Right lobe of liver (tissue), 6 donors: ENCODE data around the gene UGT1A1. TPM values are rescaled to one million over a fixed set of nuclear protein-coding genes. Genes with fewer than 3 reads are reported as not detected.
A peak's percentile ranks its signal among the peaks of the same experiment; 100 is the strongest.

ENCODE experiments used
- ATAC-seq, 4 donors: fragments of 200-7000 bp; cut with Tn5 transposase; one replicate each; pipeline ENCODE4 v1.9.1; 2020; ENCODE audit warnings: mild to moderate bottlenecking in 4 of 4, moderate library complexity in 4 of 4
- DNase-seq, 3 donors: peaks; one replicate each; pipeline ENCODE4 v3.0.0-alpha.2; 2020
- H3K27ac ChIP-seq, 3 donors: fragments of 200-600 bp; one replicate each; pipeline ENCODE4 v1.8.0; 2022
- H3K27me3 ChIP-seq, 2 donors: fragments of 200-600 bp; one replicate each; pipeline ENCODE4 v1.8.0; 2022
- H3K36me3 ChIP-seq, 4 donors: fragments of 200-600 bp; sonication (generic) in 1 of 4; one replicate each; pipeline versions ENCODE4 v1.5.1 to v1.8.0; 2017 to 2022; ENCODE audit warnings: control low read depth in 1 of 4
- H3K4me1 ChIP-seq, 4 donors: fragments of 200-600 bp; sonication (generic) in 1 of 4; one replicate each; pipeline versions ENCODE4 v1.5.1 to v1.8.0; 2017 to 2022; ENCODE audit warnings: control low read depth in 1 of 4
- H3K4me3 ChIP-seq, 3 donors: fragments of 200-600 bp; one replicate each; pipeline ENCODE4 v1.8.0; 2022
- H3K9me3 ChIP-seq, 4 donors: fragments of 200-600 bp; sonication (generic) in 1 of 4; one replicate each; pipeline versions ENCODE4 v1.5.1 to v1.8.0; 2017 to 2022; ENCODE audit warnings: control low read depth in 1 of 4
- POLR2A ChIP-seq: fragments of 450-650 bp; IDR thresholded peaks from one replicate; pipeline ENCODE4 v1.6.1; 2017; ENCODE audit warnings: antibody characterized with exemption, mild to moderate bottlenecking
- WGBS: methylation state at CpG from one replicate; pipeline ENCODE4 v1.1.6; 2018; ENCODE audit warnings: low coverage, low lambda C conversion rate; ENCODE audit not compliant: insufficient coverage; ENCODE audit errors: missing lambda C conversion rate; 5-methylcytosine and 5-hydroxymethylcytosine counted together
- intact Hi-C, 2 donors: fragments of 100-400 bp; cut with DNase I; formaldehyde crosslinking; loops; one replicate each; pipeline versions ENCODE4 v1.11.2 to v1.14.1; 2022
- total RNA-seq, 6 experiments: library from RNA; depleted of rRNA in 2 of 6; stranded (reverse); fragments of >200 nt in 2 of 6; fragmentation: NEBNext Ultra II Directional in 3 of 6; extraction: Animal tissue kit (Norgen Biotek cat#: 25700) in 3 of 6; gene quantifications; one replicate each; pipeline versions ENCODE4 v1.1.0 to v1.2.4, GENCODE V29; 2016 to 2023
- TF ChIP-seq, protein P1 (sequence below), 4 donors: fragments of 200-600 bp in 3 of 4; fragments of 450-650 bp in 1 of 4; IDR thresholded peaks; one replicate each; pipeline versions ENCODE4 v1.5.1 to v1.8.0; 2016 to 2022; ENCODE audit warnings: antibody characterized with exemption in 4 of 4, mild to moderate bottlenecking in 2 of 4
- donor health status: DM: no; HTN: yes; CAD: no.
- donor health status: DM: no; HTN: no; CAD: no.
- donor health status: DM: no; HTN: no; CAD: no.
- donor health status: DM: no; HTN: yes; CAD: no.
- donor health status: DM: no; HTN: yes; CAD: no.

The UGT1A1 gene
- total RNA-seq, 6 experiments from 2014 or later: 97.5 to 1,279 (median 171) TPM

DNA sequence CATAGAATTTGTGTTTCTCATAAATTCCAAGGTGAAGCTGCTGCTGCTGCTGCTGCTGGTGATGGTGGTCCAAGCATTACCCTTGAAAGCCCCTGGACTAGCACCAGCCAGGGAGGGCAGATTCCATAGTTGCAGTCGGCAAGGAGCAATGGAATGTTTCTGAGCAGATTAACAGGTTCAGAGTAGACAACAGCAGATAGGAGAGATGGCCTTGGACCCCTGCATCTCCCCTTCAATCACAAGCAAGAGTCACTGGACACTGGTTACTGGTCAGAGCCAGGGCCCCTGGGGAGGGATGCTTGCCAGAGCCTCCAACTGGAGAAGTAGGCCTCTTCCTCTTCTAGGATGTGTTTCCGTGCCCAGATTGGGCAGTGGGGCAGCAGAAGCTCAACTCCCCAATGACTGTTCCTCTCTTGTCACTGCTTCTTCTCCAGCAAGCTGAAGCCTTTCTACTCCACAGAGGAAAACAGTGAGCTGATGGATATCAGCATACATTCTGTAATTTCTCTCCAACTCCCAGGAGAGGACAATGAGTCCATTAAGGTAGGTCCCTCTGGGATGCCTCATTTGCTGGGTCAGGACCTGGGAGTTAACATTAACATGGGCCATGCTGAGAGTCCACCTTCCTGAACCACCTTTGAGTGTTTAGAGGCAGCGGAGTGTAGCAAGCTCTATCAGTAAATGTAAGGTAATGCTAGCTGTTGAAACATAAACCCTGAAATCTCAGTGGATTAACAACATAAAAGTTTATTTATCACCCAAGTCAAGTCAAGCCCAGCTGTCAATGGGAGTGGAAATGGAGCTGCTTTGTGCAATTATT is 53.4 kb downstream of the UGT1A1 start:
- no peaks in the 10 kb centered on the region for H3K36me3 ChIP-seq
- no peak overlapping the region for H3K27ac ChIP-seq
- DNase-seq: no peak
- H3K4me1 ChIP-seq: peaks cover 0 to 7% (median 0%) of the 10 kb centered on the region in 4 donors
- no peak for ATAC-seq
- H3K4me3 ChIP-seq: no peak overlapping the region
- no peak for TF ChIP-seq POLR2A
- TF ChIP-seq, protein P1, sequence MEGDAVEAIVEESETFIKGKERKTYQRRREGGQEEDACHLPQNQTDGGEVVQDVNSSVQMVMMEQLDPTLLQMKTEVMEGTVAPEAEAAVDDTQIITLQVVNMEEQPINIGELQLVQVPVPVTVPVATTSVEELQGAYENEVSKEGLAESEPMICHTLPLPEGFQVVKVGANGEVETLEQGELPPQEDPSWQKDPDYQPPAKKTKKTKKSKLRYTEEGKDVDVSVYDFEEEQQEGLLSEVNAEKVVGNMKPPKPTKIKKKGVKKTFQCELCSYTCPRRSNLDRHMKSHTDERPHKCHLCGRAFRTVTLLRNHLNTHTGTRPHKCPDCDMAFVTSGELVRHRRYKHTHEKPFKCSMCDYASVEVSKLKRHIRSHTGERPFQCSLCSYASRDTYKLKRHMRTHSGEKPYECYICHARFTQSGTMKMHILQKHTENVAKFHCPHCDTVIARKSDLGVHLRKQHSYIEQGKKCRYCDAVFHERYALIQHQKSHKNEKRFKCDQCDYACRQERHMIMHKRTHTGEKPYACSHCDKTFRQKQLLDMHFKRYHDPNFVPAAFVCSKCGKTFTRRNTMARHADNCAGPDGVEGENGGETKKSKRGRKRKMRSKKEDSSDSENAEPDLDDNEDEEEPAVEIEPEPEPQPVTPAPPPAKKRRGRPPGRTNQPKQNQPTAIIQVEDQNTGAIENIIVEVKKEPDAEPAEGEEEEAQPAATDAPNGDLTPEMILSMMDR (IDR thresholded peaks at IDR 0.05): no peak
- intact Hi-C loops: no loop called here
- no peaks in the 10 kb centered on the region for H3K27me3 ChIP-seq
- whole genome bisulfite sequencing: 100% methylated on average over 1 of the region's 3 CpGs
- no peaks in the 10 kb centered on the region for H3K9me3 ChIP-seq

DNA sequence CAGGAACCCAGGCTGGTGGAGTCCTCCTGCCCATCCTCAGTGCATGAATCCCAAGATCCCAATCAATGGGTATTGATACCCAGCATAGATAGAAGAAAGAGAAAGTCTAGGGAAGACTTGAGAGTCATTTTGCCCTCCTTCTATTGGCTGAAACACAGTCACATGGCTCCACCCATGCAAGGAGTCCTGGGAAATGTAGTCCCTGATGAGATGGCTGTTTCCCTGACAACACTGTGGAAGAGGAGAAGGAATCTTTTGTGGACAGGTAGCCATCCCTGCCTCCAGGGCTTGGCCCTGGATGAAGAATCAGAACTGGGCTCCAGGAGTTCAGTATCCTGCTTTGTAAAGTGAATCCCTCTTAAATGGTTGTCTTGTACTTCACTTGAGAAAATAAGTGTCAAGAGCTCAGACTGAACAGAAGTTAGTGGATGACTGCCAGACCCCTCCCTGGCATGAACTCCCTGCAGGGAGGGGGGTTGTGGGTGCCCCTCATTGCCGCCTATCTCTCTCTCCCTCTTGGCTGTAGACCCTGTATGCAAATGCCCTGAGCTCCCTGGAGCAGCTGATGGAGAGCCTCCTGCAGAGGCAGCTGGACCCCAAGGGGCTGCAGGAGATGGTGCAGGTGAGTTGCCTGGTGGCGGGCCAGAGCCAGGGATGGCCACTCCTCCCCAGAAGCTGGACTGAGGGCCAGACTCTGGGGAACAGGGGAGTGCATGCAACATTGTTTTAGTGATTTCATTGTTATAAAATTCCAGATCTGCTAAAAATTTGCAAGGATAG is 54.2 kb downstream of the UGT1A1 start:
- ATAC-seq: no peak
- DNase-seq: peak in 1 of 3 donors; percentile 20
- 85% methylated on average over 2 of the region's 2 CpGs for WGBS

GRCh38 chr2:233815861-233816260 is 55.8 kb downstream of the UGT1A1 start:
- Histone ChIP-seq H3K27ac (no peak overlapping the region), H3K4me3 (no peak overlapping the region), H3K9me3 (no peaks in the 10 kb centered on the region), H3K4me1 (peaks cover 0 to 13% (median 0%) of the 10 kb centered on the region in 4 donors), H3K27me3 (no peaks in the 10 kb centered on the region), H3K36me3 (no peaks in the 10 kb centered on the region)
- 88% methylated on average over 6 of the region's 6 CpGs for WGBS
- intact Hi-C loops: no loop called here
- no peak for TF ChIP-seq POLR2A
- TF ChIP-seq, protein P1 (IDR thresholded peaks at IDR 0.05): no peak
- no peak for ATAC-seq
- no peak for DNase-seq

More for the DNA sequence above, 54.2 kb downstream of the UGT1A1 start:
- Histone ChIP-seq H3K4me3 (no peak overlapping the region), H3K27me3 (no peaks in the 10 kb centered on the region), H3K36me3 (no peaks in the 10 kb centered on the region), H3K27ac (no peak overlapping the region), H3K9me3 (no peaks in the 10 kb centered on the region), H3K4me1 (peaks cover 0 to 13% (median 0%) of the 10 kb centered on the region in 4 donors)
- intact Hi-C loops: no loop called here
- TF ChIP-seq, protein P1 (IDR thresholded peaks at IDR 0.05): no peak
- TF ChIP-seq POLR2A: no peak

DNA sequence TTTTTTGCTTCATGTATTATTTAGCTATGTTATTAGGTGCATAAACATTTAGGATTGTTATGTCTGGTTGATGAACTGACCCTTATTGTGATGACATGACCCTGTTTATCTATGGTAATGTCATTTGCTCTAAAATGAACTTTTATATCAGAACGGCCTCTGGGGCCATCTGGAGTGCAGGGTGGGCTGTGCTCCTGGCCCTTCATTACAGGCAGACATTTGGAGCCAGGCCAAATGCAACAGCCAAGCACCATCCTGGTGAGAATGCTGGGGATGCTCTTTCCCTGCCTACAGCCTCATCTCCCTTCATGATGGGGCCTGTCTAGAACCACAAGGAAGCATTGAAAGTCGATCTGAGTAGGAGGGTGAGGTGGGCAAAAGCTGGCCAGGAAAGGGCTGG is 56.3 kb downstream of the UGT1A1 start:
- no peak overlapping the region for H3K4me3 ChIP-seq
- WGBS: 56% methylated on average over 2 of the region's 2 CpGs
- DNase-seq (peak in 2 of 3 donors; percentile 11 to 27), ATAC-seq (no peak)
- H3K27me3 ChIP-seq: no peaks in the 10 kb centered on the region
- H3K27ac ChIP-seq: no peak overlapping the region
- H3K4me1 ChIP-seq: peaks cover 0 to 13% (median 0%) of the 10 kb centered on the region in 4 donors
- TF ChIP-seq, protein P1 (IDR thresholded peaks at IDR 0.05): no peak
- no peak for TF ChIP-seq POLR2A
- no peaks in the 10 kb centered on the region for H3K9me3 ChIP-seq
- no peaks in the 10 kb centered on the region for H3K36me3 ChIP-seq
- intact Hi-C loops: no loop called here
